BJ (cell line): ENCODE results near the gene CFAP54. TPM values are rescaled to one million over a fixed set of nuclear protein-coding genes. Genes with fewer than 3 reads are reported as not detected.
"Not testable (repeated sequence)": the region's sequence is repeated elsewhere in the genome, so short reads cannot be mapped to it uniquely, and the experiment has no call there.

Experiments used
- CTCF ChIA-PET: fragments of 350-600 bp; formaldehyde crosslinking; extraction: SDS; loops from one replicate; lab custom pipeline; 2021; ENCODE audit warnings: antibody characterized with exemption, inconsistent platforms; lab: Yijun Ruan, JAX
- POLR2A ChIA-PET: fragments of 300-600 bp; sonication (Branson Sonifier 250); formaldehyde crosslinking; extraction: SDS; loops from one replicate; lab custom pipeline; 2021; ENCODE audit warnings: antibody characterized with exemption; lab: Charles Lee
- DNase-seq: peaks from one replicate; pipeline ENCODE4 v3.0.0-alpha.2; 2011; ENCODE audit warnings: low read depth
- H3K27me3 ChIP-seq: 2 replicates; pipeline ENCODE4 v1.6.0; 2011; ENCODE audit warnings: low read length; ENCODE audit not compliant: control insufficient read depth, insufficient read depth
- H3K36me3 ChIP-seq: 2 replicates; pipeline ENCODE4 v1.5.1; 2011; ENCODE audit warnings: low read length; ENCODE audit not compliant: control insufficient read depth, insufficient read depth
- H3K4me3 ChIP-seq: 2 replicates; pipeline ENCODE4 v1.5.1; 2011; ENCODE audit warnings: low read depth, mild to moderate bottlenecking, control low read depth, low read length
- polyA plus RNA-seq: library from polyadenylated mRNA; depleted of rRNA; stranded (reverse); fragments of >200 nt; gene quantifications from 2 replicates; pipeline ENCODE4 v1.2.3, GENCODE V29; 2011
- TF ChIP-seq, protein P1 (sequence below): IDR thresholded peaks from 2 replicates; pipeline ENCODE4 v1.5.1; 2011; ENCODE audit warnings: low read depth, mild to moderate bottlenecking, control low read depth, inconsistent platforms, low read length, moderate library complexity; ENCODE audit not compliant: insufficient read depth

CFAP54 gene
- polyA plus RNA-seq, 1 experiment: 0.38 TPM

DNA sequence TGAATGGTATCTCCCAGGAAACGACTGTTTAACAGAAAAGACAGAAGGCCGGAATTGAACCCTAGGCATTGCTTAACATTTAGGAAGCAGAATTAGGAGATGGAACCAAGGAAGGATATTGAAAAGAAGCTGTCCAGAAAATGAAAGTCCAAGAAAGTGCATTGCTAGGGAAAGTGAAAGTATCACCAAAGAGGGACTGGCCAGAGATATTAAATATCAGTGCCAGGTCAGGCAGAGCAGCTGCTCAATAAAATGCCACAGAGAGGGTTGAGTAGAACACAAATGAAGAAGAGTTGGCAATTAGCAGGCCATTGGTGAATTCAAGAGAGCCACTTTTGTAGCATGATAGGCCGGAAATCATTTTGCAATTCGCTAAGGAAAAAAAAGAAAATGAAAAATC, 101.6 kb downstream of the CFAP54 start:
- POLR2A ChIA-PET: no interaction called here
- CTCF ChIA-PET: interaction anchor here (0.6 kb wide), 1 partner anchor 644 kb away, joined by 4 read pairs; no protein-coding TSS in a partner anchor
- H3K4me3 ChIP-seq: no peak overlapping the region
- DNase-seq: no peak
- H3K36me3 ChIP-seq: no peaks in the 10 kb centered on the region
- TF ChIP-seq, protein P1, sequence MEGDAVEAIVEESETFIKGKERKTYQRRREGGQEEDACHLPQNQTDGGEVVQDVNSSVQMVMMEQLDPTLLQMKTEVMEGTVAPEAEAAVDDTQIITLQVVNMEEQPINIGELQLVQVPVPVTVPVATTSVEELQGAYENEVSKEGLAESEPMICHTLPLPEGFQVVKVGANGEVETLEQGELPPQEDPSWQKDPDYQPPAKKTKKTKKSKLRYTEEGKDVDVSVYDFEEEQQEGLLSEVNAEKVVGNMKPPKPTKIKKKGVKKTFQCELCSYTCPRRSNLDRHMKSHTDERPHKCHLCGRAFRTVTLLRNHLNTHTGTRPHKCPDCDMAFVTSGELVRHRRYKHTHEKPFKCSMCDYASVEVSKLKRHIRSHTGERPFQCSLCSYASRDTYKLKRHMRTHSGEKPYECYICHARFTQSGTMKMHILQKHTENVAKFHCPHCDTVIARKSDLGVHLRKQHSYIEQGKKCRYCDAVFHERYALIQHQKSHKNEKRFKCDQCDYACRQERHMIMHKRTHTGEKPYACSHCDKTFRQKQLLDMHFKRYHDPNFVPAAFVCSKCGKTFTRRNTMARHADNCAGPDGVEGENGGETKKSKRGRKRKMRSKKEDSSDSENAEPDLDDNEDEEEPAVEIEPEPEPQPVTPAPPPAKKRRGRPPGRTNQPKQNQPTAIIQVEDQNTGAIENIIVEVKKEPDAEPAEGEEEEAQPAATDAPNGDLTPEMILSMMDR: no peak
- H3K27me3 ChIP-seq: no peaks in the 10 kb centered on the region

GRCh38 chr12:96604374-96604773, 115.0 kb downstream of the CFAP54 start:
- H3K4me3 ChIP-seq, H3K27me3 ChIP-seq, H3K36me3 ChIP-seq, DNase-seq, POLR2A ChIA-PET: not testable (repeated sequence)
- CTCF ChIA-PET: interaction anchor here (0.9 to 1.2 kb wide), 2 partner anchors 9 to 13 kb away, joined by 3 to 4 read pairs; no protein-coding TSS in a partner anchor

GRCh38 chr12:96605684-96606083, 116.3 kb downstream of the CFAP54 start:
- ChIA-PET POLR2A (no interaction called here), CTCF (interaction anchor here (1.3 kb wide), 1 partner anchor 11 kb away, joined by 5 read pairs; no protein-coding TSS in a partner anchor)
- Histone ChIP-seq H3K27me3 (0 out of 2 replicates have a peak, but pooled peaks cover 1% of the 10 kb centered on the region), H3K4me3 (no peak overlapping the region), H3K36me3 (no peaks in the 10 kb centered on the region)
- TF ChIP-seq, protein P1: no peak
- no peak for DNase-seq

DNA sequence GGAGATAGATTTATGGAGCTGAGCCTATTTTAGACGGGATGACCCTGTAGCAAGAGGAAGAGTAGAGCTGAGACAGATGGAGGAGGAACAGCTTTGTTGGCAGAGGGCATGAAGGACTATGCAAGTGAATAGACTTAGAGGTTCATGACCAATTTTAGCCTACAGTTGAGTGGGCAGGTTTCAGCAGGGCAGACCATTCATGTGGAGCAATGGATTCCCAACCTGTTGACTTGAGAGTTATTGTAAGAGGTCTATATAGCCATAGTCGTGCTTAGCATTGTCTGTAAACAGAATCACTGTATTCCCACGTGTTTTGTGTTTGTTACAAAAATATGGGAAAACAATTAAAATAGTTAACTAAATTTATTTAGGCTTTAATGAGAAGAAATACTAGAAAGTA, 116.8 kb downstream of the CFAP54 start:
- Histone ChIP-seq H3K27me3 (0 out of 2 replicates have a peak, but pooled peaks cover 1% of the 10 kb centered on the region), H3K36me3 (no peaks in the 10 kb centered on the region), H3K4me3 (no peak overlapping the region)
- no peak for DNase-seq
- CTCF ChIA-PET: interaction anchor here (1.3 kb wide), 1 partner anchor 10 kb away, joined by 5 read pairs; no protein-coding TSS in a partner anchor
- TF ChIP-seq, protein P1: no peak
- POLR2A ChIA-PET: no interaction called here

DNA sequence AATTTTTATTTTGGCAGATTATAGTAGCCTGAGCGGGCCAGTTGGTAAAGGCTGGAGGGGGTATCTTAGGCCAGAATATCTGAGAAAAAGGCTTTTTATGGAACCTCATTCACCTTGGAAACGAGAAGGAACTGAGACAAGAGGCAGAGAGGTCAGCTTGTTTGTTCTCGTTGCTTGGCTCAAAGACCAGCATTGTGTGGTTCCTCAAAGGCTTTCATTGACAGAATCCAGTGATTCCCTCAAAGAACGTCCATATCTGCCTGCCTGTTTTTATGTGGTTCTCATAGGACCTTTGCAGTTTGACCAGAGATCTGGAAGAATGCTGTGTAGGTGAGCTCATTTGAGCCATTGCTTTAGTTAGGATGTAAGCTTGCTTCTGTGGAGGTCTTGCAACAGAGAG, 117.3 kb downstream of the CFAP54 start:
- TF ChIP-seq, protein P1: no peak
- POLR2A ChIA-PET: no interaction called here
- H3K4me3 ChIP-seq: no peak overlapping the region
- CTCF ChIA-PET: interaction anchor here (1.3 kb wide), 1 partner anchor 10 kb away, joined by 5 read pairs; no protein-coding TSS in a partner anchor
- no peaks in the 10 kb centered on the region for H3K36me3 ChIP-seq
- 0 out of 2 replicates have a peak, but pooled peaks cover 1% of the 10 kb centered on the region for H3K27me3 ChIP-seq
- no peak for DNase-seq

- ChIA-PET CTCF (interaction anchor here (0.8 to 1.1 kb wide), 2 partner anchors 11 to 13 kb away, joined by 3 to 5 read pairs; no protein-coding TSS in a partner anchor), POLR2A (no interaction called here)
- Histone ChIP-seq H3K4me3 (no peak overlapping the region), H3K27me3 (no peaks in the 10 kb centered on the region), H3K36me3 (no peaks in the 10 kb centered on the region)
- TF ChIP-seq, protein P1: 0 out of 2 replicates have a peak, but pooled peaks have one; percentile 14
- no peak for DNase-seq
Observed at GRCh38 chr12:96617178-96617577, 127.8 kb downstream of the CFAP54 start.
